ENCODE measurements around the gene EMP3. TPM values are rescaled to one million over a fixed set of nuclear protein-coding genes. Genes with fewer than 3 reads are reported as not detected.

The EMP3 gene
- total RNA-seq (2016; rRNA removed; fragmentation: Illumina TruSeq; extraction: Trizol), result 1.6 and 2.2 TPM in 2 replicates
- 2.2 and 3.4 TPM in 2 replicates for total RNA-seq (2016; cell fraction: cytosol; rRNA removed; fragmentation: Illumina TruSeq; extraction: Trizol; ENCODE audit: low read depth)
- 2.7 and 3.2 TPM in 2 replicates for total RNA-seq (2016; cell fraction: insoluble cytoplasmic fraction; rRNA removed; fragmentation: Illumina TruSeq; extraction: Trizol)
- total RNA-seq (2016; cell fraction: membrane; rRNA removed; fragmentation: Illumina TruSeq; extraction: Trizol), result 0.96 and 1.1 TPM in 2 replicates
- total RNA-seq (2016; cell fraction: nucleus; rRNA removed; fragmentation: Illumina TruSeq; extraction: Trizol), result 3.0 and 4.7 TPM in 2 replicates
- polyA plus RNA-seq (2011; rRNA removed), result 7.8 and 9.4 TPM in 2 replicates
- polyA plus RNA-seq (2011; cell fraction: cytosol; rRNA removed), result 10.0 and 10.8 TPM in 2 replicates
- 3.4 and 3.5 TPM in 2 replicates for polyA plus RNA-seq (2011; cell fraction: nucleus; rRNA removed)
- 4.8 and 7.1 TPM in 2 replicates for polyA plus RNA-seq (2012)
- 4.6 and 4.7 TPM in 2 replicates for polyA plus RNA-seq (2016; cell fraction: cytosol; fragmentation: Illumina TruSeq; extraction: Trizol; ENCODE audit: low read depth)
- polyA plus RNA-seq (2016; cell fraction: insoluble cytoplasmic fraction; fragmentation: Illumina TruSeq; extraction: Trizol; ENCODE audit: low read depth), result 1.7 and 2.4 TPM in 2 replicates
- polyA plus RNA-seq (2016; cell fraction: membrane; fragmentation: Illumina TruSeq; extraction: Trizol; ENCODE audit: low read depth), result 3.2 and 3.6 TPM in 2 replicates
- 7.0 TPM in 2 replicates for polyA plus RNA-seq (2016; cell fraction: nucleus; fragmentation: Illumina TruSeq; extraction: Trizol; ENCODE audit: insufficient read depth, low read depth)
- 11.4 and 319 TPM in 2 replicates for polyA minus RNA-seq (2011; rRNA and poly(A)+ RNA removed; ENCODE audit: low replicate concordance)
- 2.8 and 3.1 TPM in 2 replicates for polyA minus RNA-seq (2011; cell fraction: cytosol; rRNA and poly(A)+ RNA removed)
- polyA minus RNA-seq (2011; cell fraction: nucleus; rRNA and poly(A)+ RNA removed), result 2.0 and 4.0 TPM in 2 replicates
- percentile 45 among the genes with signal in this experiment for Bru-seq, nascent RNA
- percentile 63 among the genes with signal in this experiment for BruChase-seq, experiment 1, labeled RNA remaining after a 6-hour chase
- BruChase-seq, experiment 2, labeled RNA remaining after a 2-hour chase, result percentile 44 among the genes with signal in this experiment
- long read RNA-seq, experiment 1, partial matches to known transcripts, result 0 of 3 reads
- long read RNA-seq, experiment 1, other reads (novel, unspliced or antisense), result 0 of 3 reads
- long read RNA-seq, experiment 2, transcript EMP3-201 (5 exons, 876 nt), result major isoform, 15 of 29 reads
- long read RNA-seq, experiment 2, partial matches to known transcripts, result 7 of 29 reads
- long read RNA-seq, experiment 2, other reads (novel, unspliced or antisense), result 1 of 29 reads

- no peak for ATAC-seq
- no peak for FAIRE-seq
- DNase-seq (ENCODE audit: low spot score), result no peak
- Histone ChIP-seq H3K4me1 (ENCODE audit: insufficient read depth, low read length) (peaks cover 42% of the 10 kb centered on the region), H3K36me3 (replicated peaks in 1 of 2; ENCODE audit: control insufficient read depth in 1 of 2, insufficient read depth in 2 of 2, low read length in 2 of 2) (no peaks in the 10 kb centered on the region), H3K4me2 (ENCODE audit: low read depth, low read length) (peak within 1 kb of the TSS; percentile 67), H3K9ac (ENCODE audit: insufficient read depth, low read depth, low read length) (peak within 1 kb of the TSS; percentile 57), H3K9me3 (ENCODE audit: low read length) (peaks cover 6% of the 10 kb centered on the region; the same call in 1 of the 2 replicates), H3K27me3 (ENCODE audit: control insufficient read depth in 1 of 2, insufficient read depth in 2 of 2, low read length in 2 of 2) (no peaks in the 10 kb centered on the region), H4K20me1 (ENCODE audit: insufficient read depth, low read length) (no peaks in the 10 kb centered on the region), H3K4me3 (replicated peaks in 1 of 3; ENCODE audit: insufficient read depth in 1 of 3, low read depth in 2 of 3, low read length in 3 of 3) (peak within 1 kb of the TSS; percentile 34 to 66 (median 46)), H3K79me2 (ENCODE audit: insufficient read depth, low read length) (no peaks in the 10 kb centered on the region), H3K27ac (ENCODE audit: extremely low read length, insufficient read depth, low read length) (no peak within 1 kb of the TSS), H2AFZ (ENCODE audit: low read length) (no peak within 1 kb of the TSS)
- CTCF ChIA-PET (ENCODE audit: low intra/inter-chr PET ratio, low total read pairs), result no interaction called here
- TF ChIP-seq PRDM10 (CRISPR knock-in tag; IDR thresholded peaks at IDR 0.05; ENCODE audit: low read depth) (0 out of 2 replicates have a peak, but pooled peaks have one; percentile 45), TFDP1 (CRISPR knock-in tag; IDR thresholded peaks at IDR 0.05; ENCODE audit: borderline replicate concordance) (no peak), MLLT10 (CRISPR knock-in tag; IDR thresholded peaks at IDR 0.05) (no peak), THAP11 (CRISPR knock-in tag; IDR thresholded peaks at IDR 0.05) (0 out of 2 replicates have a peak, but pooled peaks have one; percentile 14), NCOA1 (CRISPR knock-in tag; IDR thresholded peaks at IDR 0.05) (no peak), ZNF264 (CRISPR knock-in tag; IDR thresholded peaks at IDR 0.05) (no peak), GABPB1 (CRISPR knock-in tag; IDR thresholded peaks at IDR 0.05) (0 out of 2 replicates have a peak, but pooled peaks have one; percentile 6), PATZ1 (CRISPR knock-in tag; IDR thresholded peaks at IDR 0.05) (peak; percentile 61)
- BruUV-seq (replicated peaks), result TSS peak; percentile 76
- POLR2A ChIA-PET, result interaction anchor here (1.1 to 2.4 kb wide), 5 partner anchors 7 to 167 kb away, joined by 3 to 7 read pairs (median 7); partner anchors contain the start of genes KDELR1, SYNGR4 and TMEM143
- intact Hi-C loops (cut with micrococcal nuclease; ENCODE audit: unreplicated experiment) (no loop called here), in situ Hi-C loops (cut with HindIII; ENCODE audit: extremely low pct_ligation_motif_present, low pct_unique_long_range_greater_than_20kb) (no loop called here)
- whole genome bisulfite sequencing (ENCODE audit: low lambda C conversion rate), result 2% methylated on average over 21 of the region's 22 CpGs
Observed at GRCh38 chr19:48325265-48325910, at the start of gene EMP3. Gene EMP3 (plus strand): TSS chr19:48325552. CDS start chr19:48326845, 1,293 bp downstream.
